Right cardiac atrium (tissue), 5 donors: ENCODE measurements around the gene ZCCHC10. TPM values are rescaled to one million over a fixed set of nuclear protein-coding genes. Genes with fewer than 3 reads are reported as not detected.
"Not testable (repeated sequence)": the region's sequence is repeated elsewhere in the genome, so short reads cannot be mapped to it uniquely, and the experiment has no call there.

Source experiments
- ATAC-seq, 2 donors: fragments of 200-7000 bp; cut with Tn5 transposase; one replicate each; pipeline versions ENCODE4 v1.8.0 to v1.9.1; 2020; ENCODE audit warnings: moderate library complexity in 2 of 2, mild to moderate bottlenecking in 1 of 2
- DNase-seq, 3 donors: peaks; one replicate each; pipeline ENCODE4 v3.0.0-alpha.2; 2020
- H3K27ac ChIP-seq: one replicate; pipeline ENCODE4 v1.5.1; 2013; ENCODE audit warnings: mild to moderate bottlenecking, low read length, control low read depth, moderate library complexity
- H3K27me3 ChIP-seq: one replicate; pipeline ENCODE4 v1.6.1; 2013; ENCODE audit not compliant: control insufficient read depth, insufficient read depth
- H3K4me1 ChIP-seq: one replicate; pipeline ENCODE4 v1.6.1; 2013; ENCODE audit warnings: low read length; ENCODE audit not compliant: control insufficient read depth, insufficient read depth
- H3K4me3 ChIP-seq: one replicate; pipeline ENCODE4 v1.5.1; 2013; ENCODE audit warnings: low read length, control low read depth
- H3K9me3 ChIP-seq: one replicate; pipeline ENCODE4 v1.6.1; 2013; ENCODE audit warnings: low read length; ENCODE audit not compliant: control insufficient read depth
- WGBS: extraction: QIAGEN DNeasy Blood & Tissue Kit; methylation state at CpG from one replicate; pipeline ENCODE4 v1.1.7; 2013; 5-methylcytosine and 5-hydroxymethylcytosine counted together
- intact Hi-C, 4 donors: fragments of 100-400 bp; cut with DNase I; formaldehyde crosslinking; loops; one replicate each; pipeline versions ENCODE4 v1.11.0 to v1.14.0; 2022 to 2023
- polyA plus RNA-seq: library from polyadenylated mRNA; stranded (reverse); fragments of 200-250 nt; gene quantifications from one replicate; pipeline ENCODE4 v1.2.3, GENCODE V29; 2013
- total RNA-seq, 4 donors: library from RNA; stranded (reverse); fragmentation: NEBNext Ultra II Directional; extraction: Animal tissue kit (Norgen Biotek cat#: 25700); gene quantifications; one replicate each; pipeline ENCODE4 v1.2.1, GENCODE V29; 2021
- donor health status: healthy with polysubstance abuse.
- donor health status: DM: no; HTN: yes; CAD: no.
- donor health status: DM: no; HTN: no; CAD: no.
- donor health status: DM: no; HTN: yes; CAD: no; lungs with severe emphysema.
- donor health status: DM: yes; HTN: yes; CAD: no.

The ZCCHC10 gene
- total and polyA plus RNA-seq, 5 donors: 13.7 to 18.3 (median 17.3) TPM

DNA sequence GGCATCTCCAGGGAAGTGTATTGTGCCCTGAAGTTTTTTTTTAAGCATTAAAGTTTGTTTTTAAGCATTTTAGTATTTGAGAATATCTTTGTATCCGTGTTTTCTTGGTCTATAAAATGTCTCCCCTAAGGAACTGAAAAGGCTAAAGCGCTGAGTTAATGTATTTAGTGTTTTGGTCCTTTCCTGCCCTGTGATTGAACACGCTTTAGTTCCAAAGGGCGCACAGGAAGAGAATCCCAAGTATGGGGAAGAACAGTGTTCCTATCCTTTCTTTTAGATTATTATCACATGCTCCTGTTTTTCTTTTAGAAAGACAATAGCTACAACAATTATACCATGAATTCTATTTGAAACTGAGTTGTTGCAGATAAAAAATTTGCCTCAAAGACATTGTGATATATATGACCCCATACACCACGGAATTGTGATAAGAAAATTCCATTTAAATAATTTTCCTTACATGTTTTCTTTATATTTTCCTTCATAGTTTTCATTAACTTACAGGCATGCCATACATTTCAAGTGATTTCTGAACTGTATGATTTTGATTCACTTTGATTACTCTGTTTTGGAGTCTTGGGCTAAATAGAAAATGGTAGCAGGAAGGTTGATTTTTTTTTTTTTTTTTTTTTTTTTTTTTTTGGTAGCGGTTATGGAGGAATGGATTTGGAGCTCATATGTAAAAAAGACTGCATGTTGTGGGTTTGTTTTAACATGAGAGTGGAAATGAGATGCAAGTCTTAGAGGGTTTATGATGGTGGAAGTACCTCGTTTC lies 28.5 kb upstream of the ZCCHC10 start:
- no peak overlapping the region for H3K27ac ChIP-seq
- peaks cover 7% of the 10 kb centered on the region for H3K4me1 ChIP-seq
- WGBS: 92% methylated on average over 7 of the region's 7 CpGs
- no peak for DNase-seq
- H3K4me3 ChIP-seq: no peak overlapping the region
- intact Hi-C loops: no loop called here
- H3K27me3 ChIP-seq: no peaks in the 10 kb centered on the region
- no peak for ATAC-seq
- no peaks in the 10 kb centered on the region for H3K9me3 ChIP-seq

DNA sequence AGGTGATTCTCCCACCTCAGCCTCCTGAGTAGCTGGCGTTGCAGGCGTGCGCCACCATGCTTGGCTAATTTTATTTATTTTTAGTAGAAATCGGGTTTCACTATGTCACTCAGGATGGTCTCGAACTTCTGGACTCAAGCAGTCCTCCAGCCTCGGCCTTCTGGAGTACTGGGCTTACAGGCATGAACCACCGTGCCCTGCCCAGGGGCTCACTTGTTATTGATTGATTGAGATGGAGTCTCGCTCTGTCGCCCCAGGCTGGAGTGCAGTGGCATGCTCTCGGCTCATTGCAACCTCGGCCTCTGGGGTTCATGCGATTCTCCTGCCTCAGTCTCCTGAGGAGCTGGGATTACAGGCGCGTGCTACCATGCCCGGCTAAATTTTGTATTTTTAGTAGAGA lies 27.1 kb upstream of the ZCCHC10 start:
- no peaks in the 10 kb centered on the region for H3K9me3 ChIP-seq
- H3K27ac ChIP-seq: no peak overlapping the region
- no peaks in the 10 kb centered on the region for H3K27me3 ChIP-seq
- H3K4me3 ChIP-seq: peak overlapping the region; percentile 84
- intact Hi-C loops: no loop called here
- DNase-seq (no peak), ATAC-seq (no peak)
- H3K4me1 ChIP-seq: peaks cover 7% of the 10 kb centered on the region
- WGBS: 94% methylated on average over 15 of the region's 15 CpGs

DNA sequence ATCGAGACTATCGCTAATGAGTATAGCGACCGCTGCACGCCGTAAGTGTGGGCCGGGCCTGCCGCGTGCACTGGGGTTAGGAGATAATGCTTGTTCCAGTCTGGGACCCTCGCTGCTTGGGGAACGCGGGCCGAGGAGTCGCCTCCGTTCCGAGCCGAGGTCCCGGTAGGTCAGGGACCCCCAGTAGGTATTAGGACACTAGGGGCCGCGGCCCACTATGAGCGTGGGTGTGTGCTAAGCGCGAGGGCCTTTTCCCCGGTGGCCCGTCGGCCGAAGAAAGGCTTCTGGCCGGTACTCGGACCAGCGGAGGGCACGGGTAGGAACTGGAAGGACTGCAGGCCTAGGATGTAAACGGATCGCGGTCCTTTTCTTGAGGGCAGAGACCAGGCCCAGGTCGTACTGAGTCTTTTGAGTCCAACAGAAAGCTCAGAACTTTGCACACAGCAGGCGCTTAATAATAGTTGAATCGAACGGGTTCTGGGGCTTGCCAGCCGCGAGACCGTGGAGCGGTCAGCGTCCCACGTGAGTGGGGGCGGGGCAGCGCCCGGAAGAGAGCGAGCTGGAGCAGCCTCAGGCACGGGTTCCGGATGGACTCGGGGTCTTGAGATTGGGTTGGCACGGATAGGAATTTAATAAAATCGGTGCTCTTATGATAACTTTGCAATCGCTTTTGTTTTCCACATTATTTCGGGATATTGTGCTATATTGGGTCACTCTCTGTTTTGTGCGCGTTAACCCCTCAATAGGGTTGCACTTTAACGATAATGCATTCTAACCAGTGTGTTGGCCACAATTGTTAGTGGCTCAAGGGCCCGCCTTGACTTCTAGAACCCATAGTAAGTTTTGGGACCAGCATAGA lies 26.2 kb upstream of the ZCCHC10 start:
- ATAC-seq (peak; percentile 62 to 76), DNase-seq (peak; percentile 74 to 86 (median 82))
- Histone ChIP-seq H3K4me3 (peak overlapping the region; percentile 84), H3K4me1 (peaks cover 7% of the 10 kb centered on the region), H3K9me3 (no peaks in the 10 kb centered on the region), H3K27ac (peak overlapping the region; percentile 100), H3K27me3 (no peaks in the 10 kb centered on the region)
- intact Hi-C loops: no loop called here
- 1% methylated on average over 59 of the region's 59 CpGs for WGBS

DNA sequence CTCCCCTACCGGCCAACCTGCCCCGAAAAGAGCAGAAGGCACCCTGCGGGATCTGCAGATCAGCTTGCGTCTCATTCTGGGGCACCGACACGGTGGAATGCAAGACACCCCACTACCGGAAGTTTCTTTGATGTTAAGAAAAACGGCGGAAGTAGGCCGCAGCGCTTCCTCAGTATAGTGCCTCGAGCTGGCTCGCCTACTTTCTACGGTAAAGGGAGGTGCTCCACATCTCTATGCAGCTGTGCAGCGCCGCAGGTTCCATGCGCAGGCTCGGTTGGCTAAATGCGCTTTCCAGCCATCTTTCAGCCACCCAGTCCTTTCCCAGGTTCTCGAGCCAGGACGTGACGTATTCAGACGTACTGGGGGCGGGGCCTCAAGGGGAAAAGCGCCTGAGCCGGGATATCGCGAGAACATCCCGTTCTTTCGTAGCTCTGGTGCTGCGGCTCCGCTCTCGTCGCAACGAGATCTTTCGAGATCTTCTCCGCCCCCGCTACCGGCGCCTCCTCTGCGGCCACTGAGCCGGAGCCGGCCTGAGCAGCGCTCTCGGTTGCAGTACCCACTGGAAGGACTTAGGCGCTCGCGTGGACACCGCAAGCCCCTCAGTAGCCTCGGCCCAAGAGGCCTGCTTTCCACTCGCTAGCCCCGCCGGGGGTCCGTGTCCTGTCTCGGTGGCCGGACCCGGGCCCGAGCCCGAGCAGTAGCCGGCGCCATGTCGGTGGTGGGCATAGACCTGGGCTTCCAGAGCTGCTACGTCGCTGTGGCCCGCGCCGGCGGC lies 25.4 kb upstream of the ZCCHC10 start, which contains the start of gene HSPA4:
TSS of gene HSPA4 (plus strand) at position 472 of the 775 bp plus-strand sequence. CDS start at position 710, 238 bp downstream.
- under 1% methylated on average over 68 of the region's 68 CpGs for WGBS
- peaks cover 7% of the 10 kb centered on the region for H3K4me1 ChIP-seq
- no peaks in the 10 kb centered on the region for H3K9me3 ChIP-seq
- peak within 1 kb of the TSS; percentile 100 for H3K27ac ChIP-seq
- DNase-seq (peak; percentile 98), ATAC-seq (peak; percentile 95 to 96)
- intact Hi-C loops: no loop called here
- H3K27me3 ChIP-seq: no peaks in the 10 kb centered on the region
- H3K4me3 ChIP-seq: peak within 1 kb of the TSS; percentile 84

DNA sequence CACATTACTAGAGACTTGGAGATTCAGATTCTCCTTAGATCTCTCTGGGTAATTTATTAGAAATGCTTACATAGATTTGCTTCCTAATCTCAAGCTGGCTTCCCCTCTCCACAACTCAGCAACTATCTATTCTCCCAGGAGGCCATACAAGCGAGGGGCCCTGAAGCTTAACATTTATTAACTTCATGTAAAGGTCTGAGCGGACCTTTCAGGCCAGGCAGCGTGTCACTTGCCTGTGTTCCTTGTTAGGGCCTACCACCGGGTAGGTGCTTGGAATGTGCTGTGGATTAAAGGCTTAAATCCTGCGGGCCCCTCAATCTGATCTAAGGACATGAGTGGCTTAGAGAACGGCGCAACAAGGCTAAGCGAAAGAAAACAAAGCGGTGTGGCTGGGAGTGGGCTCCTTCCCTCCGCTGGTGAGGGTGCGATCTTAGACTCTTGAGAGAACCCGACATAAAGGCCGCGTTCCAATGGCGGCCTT lies 24.8 kb upstream of the ZCCHC10 start:
- peaks cover 7% of the 10 kb centered on the region for H3K4me1 ChIP-seq

DNA sequence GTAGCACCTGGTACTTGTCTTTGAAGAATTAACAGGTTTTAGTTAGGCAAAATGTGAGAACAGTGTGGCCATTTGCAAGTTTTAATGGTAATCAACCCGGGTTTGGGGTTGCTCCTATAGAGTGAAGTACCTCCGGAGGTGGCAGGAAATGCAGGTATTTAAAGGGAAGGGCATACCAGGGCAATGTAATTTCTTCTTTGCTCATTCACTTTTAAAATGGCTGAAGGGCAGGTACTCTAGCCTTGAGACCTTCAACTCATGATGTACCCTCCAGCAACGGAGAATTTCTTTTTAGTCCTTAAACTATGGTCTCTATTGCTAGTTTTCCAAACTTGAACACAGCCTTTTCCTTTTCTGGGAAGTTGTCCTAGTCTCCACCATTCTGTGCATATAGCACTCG lies 24.2 kb upstream of the ZCCHC10 start:
- no peak for ATAC-seq
- Histone ChIP-seq H3K27ac (peak overlapping the region; percentile 76), H3K9me3 (no peaks in the 10 kb centered on the region), H3K4me3 (peak overlapping the region; percentile 84), H3K27me3 (no peaks in the 10 kb centered on the region), H3K4me1 (peaks cover 7% of the 10 kb centered on the region)
- no peak for DNase-seq
- WGBS: 42% methylated on average over 4 of the region's 4 CpGs
- intact Hi-C loops: no loop called here

More for the DNA sequence above, 24.8 kb upstream of the ZCCHC10 start:
- Histone ChIP-seq H3K4me3 (peak overlapping the region; percentile 84), H3K27me3 (no peaks in the 10 kb centered on the region), H3K9me3 (no peaks in the 10 kb centered on the region), H3K27ac (peak overlapping the region; percentile 100)
- intact Hi-C loops: no loop called here
- WGBS: 2% methylated on average over 15 of the region's 15 CpGs
- no peak for DNase-seq
- ATAC-seq: peak in 1 of 2 donors; percentile 0

DNA sequence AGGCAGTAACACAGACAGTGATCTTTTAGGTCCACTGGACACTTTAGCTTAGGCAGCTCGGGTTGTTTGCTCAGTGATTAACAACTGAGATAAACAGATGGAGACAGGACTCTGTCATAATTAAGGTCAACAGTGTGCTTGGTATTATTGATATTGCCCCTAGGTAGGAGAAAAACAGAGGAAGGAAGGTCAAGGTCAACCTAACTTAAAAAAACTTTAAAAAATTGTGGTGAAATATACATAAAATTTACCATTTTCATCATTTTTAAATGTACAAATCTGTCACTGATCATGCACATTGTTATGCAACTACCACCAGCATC lies 23.3 kb upstream of the ZCCHC10 start:
- Histone ChIP-seq H3K27me3 (no peaks in the 10 kb centered on the region), H3K4me3 (no peak overlapping the region), H3K9me3 (no peaks in the 10 kb centered on the region), H3K4me1 (peaks cover 7% of the 10 kb centered on the region), H3K27ac (peak overlapping the region; percentile 96)
- no peak for DNase-seq
- intact Hi-C loops: no loop called here
- no peak for ATAC-seq
- 32% methylated on average over 1 of the region's 1 CpG for WGBS

DNA sequence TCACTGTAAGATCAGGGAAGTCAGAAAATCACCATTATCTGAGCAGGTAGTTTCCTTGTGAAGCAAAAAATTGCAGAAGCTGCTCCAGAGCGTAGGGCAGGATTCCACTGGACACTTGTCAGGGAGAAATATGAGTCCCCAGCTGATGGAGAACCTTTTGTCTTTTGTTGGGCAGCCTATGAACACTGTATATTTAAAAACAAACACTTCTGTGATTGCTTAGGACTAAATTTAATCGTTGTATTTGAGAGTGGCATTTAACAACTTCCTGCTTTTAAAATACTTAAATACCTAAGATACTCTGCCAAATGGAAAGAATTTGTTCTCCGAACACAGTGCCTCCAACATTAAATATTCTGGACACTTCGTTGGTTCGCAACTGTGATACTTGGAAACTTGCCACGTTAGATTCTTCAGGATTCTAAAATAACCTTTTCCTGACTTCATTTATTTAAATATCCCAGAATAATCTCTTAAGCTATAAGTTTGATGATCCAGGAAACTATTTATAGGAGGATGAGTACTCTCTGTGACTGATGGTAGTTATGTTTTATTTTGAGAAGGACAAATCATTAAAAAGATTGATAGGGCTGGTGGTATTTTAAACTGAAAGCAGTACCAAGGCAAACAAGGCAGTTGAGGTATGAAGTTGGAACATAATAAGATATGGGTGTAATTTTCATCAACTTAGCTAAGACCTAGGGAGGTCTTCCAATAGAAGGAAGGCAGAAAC lies 22.8 kb upstream of the ZCCHC10 start:
- 19% methylated on average over 6 of the region's 6 CpGs for WGBS
- peak overlapping the region; percentile 96 for H3K27ac ChIP-seq
- no peak for ATAC-seq

DNA sequence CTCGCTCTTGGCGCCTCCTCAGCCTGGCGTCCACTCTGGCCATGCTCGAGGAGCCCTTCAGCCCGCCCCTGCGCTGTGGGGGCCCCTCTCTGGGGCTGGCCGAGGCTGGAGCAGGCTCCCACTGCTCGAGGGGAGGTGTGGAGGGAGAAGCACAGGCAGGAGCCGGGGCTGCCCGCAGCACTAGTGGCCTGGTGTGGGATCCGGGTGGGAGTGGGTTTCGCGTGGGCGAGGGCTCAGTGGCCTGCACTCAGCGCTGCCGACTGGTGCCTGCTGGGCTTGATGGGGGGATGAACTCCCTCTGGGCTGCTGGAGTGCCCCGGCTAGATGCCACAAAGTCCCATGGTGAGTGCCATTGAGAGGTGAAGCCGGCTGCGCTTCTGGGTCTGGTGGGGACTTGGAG lies 21.1 kb upstream of the ZCCHC10 start:
- Histone ChIP-seq H3K27ac (no peak overlapping the region), H3K4me1 (peaks cover 5% of the 10 kb centered on the region), H3K27me3 (no peaks in the 10 kb centered on the region), H3K4me3 (no peak overlapping the region), H3K9me3 (no peaks in the 10 kb centered on the region)
- WGBS: 93% methylated on average over 19 of the region's 19 CpGs
- intact Hi-C loops: no loop called here
- DNase-seq: peak in 2 of 3 donors; percentile 34 to 56
- ATAC-seq: no peak

More for the DNA sequence above, 22.8 kb upstream of the ZCCHC10 start:
- no peak for DNase-seq
- Histone ChIP-seq H3K4me1 (peaks cover 7% of the 10 kb centered on the region), H3K27me3 (no peaks in the 10 kb centered on the region), H3K4me3 (no peak overlapping the region), H3K9me3 (no peaks in the 10 kb centered on the region)
- intact Hi-C loops: no loop called here

DNA sequence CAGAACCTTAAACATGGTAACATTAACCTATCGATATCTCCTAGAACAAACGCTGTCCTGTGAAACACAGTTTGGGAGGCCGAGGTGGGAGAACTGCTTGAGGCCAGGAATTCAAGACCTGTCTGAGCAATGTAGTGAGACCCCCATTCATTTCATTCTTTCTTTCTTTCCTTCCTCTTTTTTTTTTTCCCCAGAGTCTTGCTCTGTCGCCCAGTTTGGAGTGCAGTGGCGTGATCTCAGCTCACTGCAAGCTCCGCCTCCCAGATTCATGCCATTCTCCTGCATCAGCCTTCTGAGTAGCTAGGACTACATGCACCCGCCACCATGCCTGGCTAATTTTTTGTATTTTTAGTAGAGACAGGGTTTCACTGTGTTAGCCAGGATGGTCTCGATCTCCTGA lies 20.2 kb upstream of the ZCCHC10 start:
- WGBS: 87% methylated on average over 8 of the region's 8 CpGs
- H3K4me3 ChIP-seq, H3K27ac ChIP-seq, H3K4me1 ChIP-seq, intact Hi-C loops, H3K9me3 ChIP-seq, H3K27me3 ChIP-seq, ATAC-seq, DNase-seq: not testable (repeated sequence)
